GM10248 (cell line): ENCODE measurements around the gene SEC24C.

ENCODE experiments used
- CTCF ChIA-PET: fragments of 300-600 bp; sonication (Branson Sonifier 250); formaldehyde crosslinking; extraction: SDS; loops from one replicate; lab custom pipeline; 2021; ENCODE audit warnings: antibody characterized with exemption; lab: Yijun Ruan, JAX
- POLR2A ChIA-PET: fragments of 350-650 bp; sonication (Branson Sonifier 250); formaldehyde crosslinking; extraction: SDS; loops from one replicate; lab custom pipeline; 2020; ENCODE audit warnings: antibody characterized with exemption; lab: Yijun Ruan, JAX
- DNase-seq: peaks from one replicate; pipeline ENCODE4 v3.0.0; 2012; ENCODE audit errors: extremely low spot score
- CTCF ChIP-seq: IDR thresholded peaks from 2 replicates; pipeline ENCODE4 v1.5.1; 2012; ENCODE audit warnings: mild to moderate bottlenecking, low read depth; ENCODE audit errors: extremely low read depth, missing control alignments, control extremely low read depth

SEC24C gene

DNA sequence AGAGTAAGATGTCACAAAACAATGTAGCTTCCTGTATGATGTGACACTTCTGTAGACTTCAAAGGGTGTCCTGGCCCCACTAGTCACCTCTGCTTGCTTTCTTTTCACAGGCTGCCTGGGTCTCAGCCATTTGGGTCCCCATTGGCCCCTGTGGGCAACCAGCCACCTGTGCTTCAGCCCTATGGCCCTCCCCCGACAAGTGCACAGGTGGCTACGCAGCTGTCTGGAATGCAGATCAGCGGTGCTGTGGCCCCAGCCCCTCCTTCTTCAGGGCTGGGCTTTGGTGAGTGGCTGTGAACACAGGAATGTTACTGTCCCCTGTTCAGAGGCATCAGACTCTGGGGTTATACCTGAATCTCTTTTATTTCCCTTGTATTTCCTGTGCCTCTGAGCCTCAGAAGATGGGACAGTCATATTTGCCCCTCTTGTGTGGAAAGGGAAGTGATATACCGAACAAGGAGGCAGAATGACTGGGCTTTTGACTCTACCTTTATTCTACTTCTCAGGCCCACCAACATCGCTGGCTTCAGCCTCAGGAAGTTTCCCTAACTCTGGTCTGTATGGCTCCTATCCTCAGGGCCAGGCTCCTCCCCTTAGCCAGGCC lies 15.4 kb downstream of the SEC24C start:
- ChIA-PET POLR2A (interaction anchor here (1.1 to 1.4 kb wide), 3 partner anchors 9 to 12 kb away, joined by 4 to 5 read pairs (median 4); no protein-coding TSS in a partner anchor), CTCF (interaction anchor here (0.9 to 3.9 kb wide), 6 partner anchors 9 to 55 kb away, joined by 3 to 23 read pairs (median 4); a partner anchor contains a TSS)
- TF ChIP-seq CTCF: no peak
- peak; percentile 38 for DNase-seq

- DNase-seq: no peak
- ChIA-PET POLR2A (interaction anchor here (2.2 kb wide), 1 partner anchor 9 kb away, joined by 6 read pairs; no protein-coding TSS in a partner anchor), CTCF (interaction anchor here (1.8 to 2.7 kb wide), 2 partner anchors 10 to 15 kb away, joined by 5 to 10 read pairs; a partner anchor contains a TSS)
- no peak for TF ChIP-seq CTCF
Measured at GRCh38 chr10:73761781-73762180, 17.6 kb downstream of the SEC24C start.

- no peak for DNase-seq
- no peak for TF ChIP-seq CTCF
- ChIA-PET CTCF (interaction anchor here (1.0 to 2.7 kb wide), 3 partner anchors 9 to 33 kb away, joined by 3 to 10 read pairs (median 5); a partner anchor contains a TSS), POLR2A (interaction anchor here (0.6 to 2.2 kb wide), 3 partner anchors 10 to 108 kb away, joined by 6 to 10 read pairs (median 9); a partner anchor contains a TSS)
Measured at GRCh38 chr10:73762915-73763314, 18.7 kb downstream of the SEC24C start.

GRCh38 chr10:73763343-73763742 lies 19.2 kb downstream of the SEC24C start:
- DNase-seq: no peak
- no peak for TF ChIP-seq CTCF
- CTCF ChIA-PET: interaction anchor here (1.0 to 2.7 kb wide), 3 partner anchors 9 to 33 kb away, joined by 3 to 10 read pairs (median 5); a partner anchor contains a TSS
- POLR2A ChIA-PET: interaction anchor here (0.6 to 2.2 kb wide), 3 partner anchors 9 to 109 kb away, joined by 6 to 10 read pairs (median 9); a partner anchor contains a TSS

GRCh38 chr10:73765066-73765465 lies 20.9 kb downstream of the SEC24C start:
- DNase-seq: no peak
- POLR2A ChIA-PET: no interaction called here
- no peak for TF ChIP-seq CTCF
- CTCF ChIA-PET: interaction anchor here (1.2 kb wide), 1 partner anchor 18 kb away, joined by 3 read pairs; no protein-coding TSS in a partner anchor

GRCh38 chr10:73768881-73769280 lies 24.7 kb downstream of the SEC24C start:
- peak; percentile 31 for TF ChIP-seq CTCF
- ChIA-PET CTCF (interaction anchor here (0.7 to 6.4 kb wide), 7 partner anchors 9 to 52 kb away, joined by 3 to 32 read pairs (median 3); partner anchors contain the start of gene CHCHD1), POLR2A (interaction anchor here (0.8 to 1.7 kb wide), 3 partner anchors 9 to 21 kb away, joined by 3 to 8 read pairs (median 5); no protein-coding TSS in a partner anchor)
- DNase-seq: peak; percentile 40
